ENCODE measurements around the gene DCDC2B. TPM values are rescaled to one million over a fixed set of nuclear protein-coding genes. Genes with fewer than 3 reads are reported as not detected.

The DCDC2B gene
- total RNA-seq, 1 donor from 2014 or later: not detected

DNA sequence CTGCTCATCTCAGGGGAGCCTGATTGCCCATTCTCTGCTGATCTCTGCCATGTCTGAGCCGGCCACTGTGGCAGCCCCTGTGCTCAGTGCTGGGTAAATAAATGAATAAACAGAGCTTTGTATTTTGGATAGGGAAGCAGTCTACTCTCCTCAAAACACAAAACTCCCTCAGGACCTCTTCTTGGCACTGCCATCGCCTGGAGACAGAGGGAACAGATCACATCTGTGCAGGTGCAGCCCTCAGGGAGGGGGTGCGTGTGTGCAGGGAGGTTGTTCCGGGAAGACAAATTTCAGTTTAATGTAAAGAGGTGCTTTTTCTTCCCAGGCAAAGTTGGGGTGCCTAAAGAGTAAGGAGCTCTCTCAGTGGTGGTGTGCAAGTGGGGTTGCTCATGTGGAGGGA, 30.4 kb downstream of the DCDC2B start:
- H3K9me3 Mint-ChIP-seq: no peaks in the 10 kb centered on the region
- TF ChIP-seq, protein P1, sequence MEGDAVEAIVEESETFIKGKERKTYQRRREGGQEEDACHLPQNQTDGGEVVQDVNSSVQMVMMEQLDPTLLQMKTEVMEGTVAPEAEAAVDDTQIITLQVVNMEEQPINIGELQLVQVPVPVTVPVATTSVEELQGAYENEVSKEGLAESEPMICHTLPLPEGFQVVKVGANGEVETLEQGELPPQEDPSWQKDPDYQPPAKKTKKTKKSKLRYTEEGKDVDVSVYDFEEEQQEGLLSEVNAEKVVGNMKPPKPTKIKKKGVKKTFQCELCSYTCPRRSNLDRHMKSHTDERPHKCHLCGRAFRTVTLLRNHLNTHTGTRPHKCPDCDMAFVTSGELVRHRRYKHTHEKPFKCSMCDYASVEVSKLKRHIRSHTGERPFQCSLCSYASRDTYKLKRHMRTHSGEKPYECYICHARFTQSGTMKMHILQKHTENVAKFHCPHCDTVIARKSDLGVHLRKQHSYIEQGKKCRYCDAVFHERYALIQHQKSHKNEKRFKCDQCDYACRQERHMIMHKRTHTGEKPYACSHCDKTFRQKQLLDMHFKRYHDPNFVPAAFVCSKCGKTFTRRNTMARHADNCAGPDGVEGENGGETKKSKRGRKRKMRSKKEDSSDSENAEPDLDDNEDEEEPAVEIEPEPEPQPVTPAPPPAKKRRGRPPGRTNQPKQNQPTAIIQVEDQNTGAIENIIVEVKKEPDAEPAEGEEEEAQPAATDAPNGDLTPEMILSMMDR (IDR thresholded peaks at IDR 0.05): no peak
- H3K4me3 Mint-ChIP-seq: peak overlapping the region; percentile 62
- H3K36me3 Mint-ChIP-seq (ENCODE audit: low read depth): no peaks in the 10 kb centered on the region
- peaks cover 21% of the 10 kb centered on the region for H3K4me1 Mint-ChIP-seq
- ATAC-seq (ENCODE audit: low read depth) (no peak), DNase-seq (no peak)
- H3K27me3 Mint-ChIP-seq: no peaks in the 10 kb centered on the region
- CTCF ChIA-PET: interaction anchor here (0.6 to 4.3 kb wide), 6 partner anchors 11 to 97 kb away, joined by 4 to 42 read pairs (median 17); partner anchors contain the start of genes HDAC1, LCK and MARCKSL1
- peak overlapping the region; percentile 59 for H3K27ac Mint-ChIP-seq
- intact Hi-C loops (cut with micrococcal nuclease): no loop called here
- POLR2A ChIA-PET: interaction anchor here (0.7 to 5.2 kb wide), 9 partner anchors 7 to 155 kb away, joined by 4 to 142 read pairs (median 20); partner anchors contain the start of genes BSDC1, CCDC28B, EIF3I and HDAC1

DNA sequence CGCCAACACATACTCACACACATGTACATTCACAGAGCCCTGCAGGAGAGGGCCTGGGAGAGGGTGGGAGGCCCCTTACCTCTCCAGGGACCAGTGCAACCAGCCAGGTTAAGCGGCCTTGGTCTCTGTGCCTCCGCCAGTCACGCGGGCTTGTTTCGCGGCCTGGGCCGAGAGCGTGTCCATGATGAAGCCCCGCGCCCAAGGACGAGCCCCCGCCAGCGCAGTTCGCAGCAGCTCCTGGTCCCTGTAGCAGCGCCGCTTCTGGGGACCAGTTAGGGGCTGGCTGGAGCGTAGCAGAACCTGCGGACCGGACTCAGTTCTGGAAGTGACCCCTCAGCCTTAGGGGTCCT, 30.9 kb downstream of the DCDC2B start:
- H3K4me1 Mint-ChIP-seq: peaks cover 21% of the 10 kb centered on the region
- CTCF ChIA-PET: interaction anchor here (0.6 to 4.3 kb wide), 15 partner anchors 11 to 120 kb away, joined by 3 to 42 read pairs (median 10); partner anchors contain the start of genes CCDC28B, HDAC1, LCK and MARCKSL1
- TF ChIP-seq, protein P1 (IDR thresholded peaks at IDR 0.05): no peak
- no peaks in the 10 kb centered on the region for H3K27me3 Mint-ChIP-seq
- intact Hi-C loops (cut with micrococcal nuclease): loop anchor here (1.0 to 2.0 kb wide), 3 partner anchors 15 to 97 kb away; partner anchors contain the start of genes HDAC1 and MARCKSL1
- H3K4me3 Mint-ChIP-seq: peak overlapping the region; percentile 89
- H3K9me3 Mint-ChIP-seq: no peaks in the 10 kb centered on the region
- H3K36me3 Mint-ChIP-seq (ENCODE audit: low read depth): no peaks in the 10 kb centered on the region
- DNase-seq (no peak), ATAC-seq (ENCODE audit: low read depth) (no peak)
- peak overlapping the region; percentile 87 for H3K27ac Mint-ChIP-seq
- POLR2A ChIA-PET: interaction anchor here (0.9 to 5.2 kb wide), 14 partner anchors 8 to 155 kb away, joined by 3 to 142 read pairs (median 18); partner anchors contain the start of genes BSDC1, CCDC28B, EIF3I and HDAC1

DNA sequence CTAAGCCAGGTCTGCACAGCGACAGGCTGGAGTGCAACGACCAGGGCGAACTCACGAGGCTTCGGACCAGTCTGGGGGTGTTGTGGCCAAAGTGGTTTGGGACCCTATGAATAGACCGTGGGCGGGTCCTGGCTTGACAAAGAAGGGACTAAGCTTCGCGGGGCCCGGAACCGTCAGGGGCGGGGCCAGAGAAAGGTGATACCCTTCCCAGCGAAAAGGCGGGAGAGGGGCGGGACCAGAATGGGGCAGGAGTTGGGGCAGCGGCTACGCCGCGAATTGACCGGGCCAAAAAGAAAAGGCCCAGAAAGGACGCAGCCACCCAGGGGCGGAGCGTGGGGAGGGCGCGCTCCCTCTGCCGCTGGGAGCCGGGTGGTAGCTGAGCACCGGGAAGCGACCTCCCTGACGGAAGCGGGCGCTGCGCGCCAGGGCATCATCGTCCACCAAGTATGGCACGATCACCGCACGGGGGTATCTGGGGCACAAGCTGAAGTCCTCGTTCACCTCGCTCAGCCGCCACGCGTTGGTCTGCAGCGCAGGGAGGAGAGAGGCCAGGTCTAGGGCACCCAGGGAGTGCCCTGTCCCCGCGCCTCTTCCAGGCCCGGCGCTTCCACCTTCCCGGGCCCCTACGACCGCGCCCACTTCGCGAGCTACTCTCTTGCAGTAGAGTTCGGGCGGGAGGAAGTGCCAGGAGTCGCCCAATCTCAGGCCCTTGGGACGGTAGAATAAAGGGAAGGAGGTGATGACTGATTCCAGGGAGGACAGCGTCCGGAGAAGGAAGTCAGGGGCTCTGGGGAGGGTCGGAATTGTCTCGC, 31.5 kb downstream of the DCDC2B start:
- intact Hi-C loops (cut with micrococcal nuclease): loop anchor here (1.0 to 2.0 kb wide), 3 partner anchors 14 to 96 kb away; partner anchors contain the start of genes HDAC1 and MARCKSL1
- no peaks in the 10 kb centered on the region for H3K36me3 Mint-ChIP-seq (ENCODE audit: low read depth)
- H3K4me3 Mint-ChIP-seq: peak overlapping the region; percentile 89
- ATAC-seq (ENCODE audit: low read depth) (peak; percentile 77), DNase-seq (peak; percentile 68)
- H3K9me3 Mint-ChIP-seq: no peaks in the 10 kb centered on the region
- peak overlapping the region; percentile 87 for H3K27ac Mint-ChIP-seq
- peaks cover 21% of the 10 kb centered on the region for H3K4me1 Mint-ChIP-seq
- TF ChIP-seq, protein P1 (IDR thresholded peaks at IDR 0.05): no peak
- ChIA-PET POLR2A (interaction anchor here (0.6 to 5.2 kb wide), 25 partner anchors 8 to 452 kb away, joined by 3 to 142 read pairs (median 6); partner anchors contain the start of genes BSDC1, CCDC28B, EIF3I and HDAC1), CTCF (interaction anchor here (0.6 to 4.3 kb wide), 25 partner anchors 10 to 160 kb away, joined by 3 to 42 read pairs (median 4); partner anchors contain the start of genes BSDC1, CCDC28B, HDAC1 and KPNA6)
- H3K27me3 Mint-ChIP-seq: no peaks in the 10 kb centered on the region

DNA sequence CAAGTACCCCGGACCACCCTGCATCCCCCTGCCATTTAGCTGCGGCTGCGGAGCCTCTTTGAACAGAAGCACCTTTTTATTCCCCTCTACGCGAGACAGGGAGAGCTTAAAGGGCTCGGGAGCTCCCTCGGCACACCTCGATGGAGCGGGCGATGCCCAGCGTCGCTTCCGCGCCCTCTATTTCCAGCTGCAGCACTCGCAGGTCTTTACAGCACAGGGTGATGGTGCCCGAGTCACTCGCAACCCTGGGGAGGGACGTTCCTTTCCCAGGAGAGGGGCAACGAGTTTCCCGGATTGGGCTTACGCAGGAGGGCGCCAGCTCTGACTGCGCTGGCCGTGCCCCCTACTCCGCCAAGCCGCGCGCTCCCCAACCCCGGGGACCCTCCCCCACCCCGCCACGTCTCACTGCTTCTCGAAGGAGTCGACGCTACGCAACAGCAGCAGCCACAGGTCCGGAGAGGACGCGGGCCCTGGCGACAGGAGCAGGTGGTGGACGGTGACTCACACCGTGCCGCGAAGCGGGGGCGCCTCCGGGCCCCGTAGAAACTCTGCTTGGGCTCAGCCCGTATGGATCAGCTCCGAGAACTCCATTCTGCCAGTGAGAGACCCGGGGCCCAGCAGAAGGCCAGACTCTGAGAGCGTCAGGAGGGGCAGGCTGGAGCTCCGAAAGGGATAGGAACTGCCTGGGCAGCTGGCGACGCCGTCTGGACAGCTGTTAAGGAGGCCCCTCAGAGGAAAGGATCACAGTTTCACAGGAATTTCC, 32.3 kb downstream of the DCDC2B start:
- Mint-ChIP-seq H3K4me3 (peak overlapping the region; percentile 89), H3K27ac (peak overlapping the region; percentile 87), H3K36me3 (ENCODE audit: low read depth) (no peaks in the 10 kb centered on the region), H3K4me1 (peaks cover 22% of the 10 kb centered on the region), H3K9me3 (no peaks in the 10 kb centered on the region), H3K27me3 (no peaks in the 10 kb centered on the region)
- intact Hi-C loops (cut with micrococcal nuclease): loop anchor here (1.0 to 2.0 kb wide), 5 partner anchors 9 to 96 kb away; partner anchors contain the start of genes EIF3I, MARCKSL1 and TMEM234
- TF ChIP-seq, protein P1 (IDR thresholded peaks at IDR 0.05): no peak
- DNase-seq: peak; percentile 56
- ChIA-PET POLR2A (interaction anchor here (0.6 to 5.2 kb wide), 29 partner anchors 9 to 452 kb away, joined by 3 to 142 read pairs (median 5); partner anchors contain the start of genes BSDC1, CCDC28B, EIF3I and HDAC1), CTCF (interaction anchor here (1.0 to 4.3 kb wide), 23 partner anchors 9 to 160 kb away, joined by 3 to 42 read pairs (median 5); partner anchors contain the start of genes BSDC1, CCDC28B, HDAC1 and KPNA6)
- ATAC-seq (ENCODE audit: low read depth): peak; percentile 59
